ENCODE measurements around the gene ABCG1.

ABCG1 gene

GRCh38 chr21:42310411-42311001 lies 91.6 kb downstream of the ABCG1 start:
- H3K36me3 ChIP-seq (ENCODE audit: control insufficient read depth in 2 of 2, insufficient read depth in 2 of 2, low read length in 2 of 2), result no peaks in the 10 kb centered on the region
- H3K27ac ChIP-seq (ENCODE audit: low read length), result no peak overlapping the region
- no peaks in the 10 kb centered on the region for H3K9me3 ChIP-seq (ENCODE audit: control insufficient read depth in 2 of 2, low read length in 2 of 2)
- no peak overlapping the region for H3K9ac ChIP-seq (ENCODE audit: low read length in 2 of 2)
- H3K27me3 ChIP-seq (ENCODE audit: control insufficient read depth in 1 of 2, insufficient read depth in 2 of 2, low read length in 2 of 2), result peaks cover 19 to 20% of the 10 kb centered on the region in 2 donors
- no peak overlapping the region for H3K4me3 ChIP-seq (ENCODE audit: low read length in 2 of 2)
- peaks cover 6% of the 10 kb centered on the region for H3K4me1 ChIP-seq (ENCODE audit: control insufficient read depth, insufficient read depth, low read length)

- peaks cover 6% of the 10 kb centered on the region for H3K4me1 ChIP-seq (ENCODE audit: control insufficient read depth, insufficient read depth, low read length)
- no peak overlapping the region for H3K27ac ChIP-seq (ENCODE audit: low read length)
- H3K27me3 ChIP-seq (ENCODE audit: control insufficient read depth in 1 of 2, insufficient read depth in 2 of 2, low read length in 2 of 2), result peaks cover 15 to 20% of the 10 kb centered on the region in 2 donors
- H3K9me3 ChIP-seq (ENCODE audit: control insufficient read depth in 2 of 2, low read length in 2 of 2), result no peaks in the 10 kb centered on the region
- H3K4me3 ChIP-seq (ENCODE audit: low read length in 2 of 2), result no peak overlapping the region
- H3K9ac ChIP-seq (ENCODE audit: low read length in 2 of 2), result no peak overlapping the region
- no peaks in the 10 kb centered on the region for H3K36me3 ChIP-seq (ENCODE audit: control insufficient read depth in 2 of 2, insufficient read depth in 2 of 2, low read length in 2 of 2)
Observed at GRCh38 chr21:42311160-42311559, 92.2 kb downstream of the ABCG1 start.

GRCh38 chr21:42311816-42312625 lies 93.1 kb downstream of the ABCG1 start:
- Histone ChIP-seq H3K4me1 (ENCODE audit: control insufficient read depth, insufficient read depth, low read length) (peaks cover 6% of the 10 kb centered on the region), H3K27me3 (ENCODE audit: control insufficient read depth in 1 of 2, insufficient read depth in 2 of 2, low read length in 2 of 2) (peaks cover 13 to 15% of the 10 kb centered on the region in 2 donors), H3K27ac (ENCODE audit: low read length) (no peak overlapping the region), H3K36me3 (ENCODE audit: control insufficient read depth in 2 of 2, insufficient read depth in 2 of 2, low read length in 2 of 2) (no peaks in the 10 kb centered on the region), H3K4me3 (ENCODE audit: low read length in 2 of 2) (no peak overlapping the region), H3K9me3 (ENCODE audit: control insufficient read depth in 2 of 2, low read length in 2 of 2) (no peaks in the 10 kb centered on the region), H3K9ac (ENCODE audit: low read length in 2 of 2) (no peak overlapping the region)

GRCh38 chr21:42312626-42313104 lies 93.7 kb downstream of the ABCG1 start:
- H3K27ac ChIP-seq (ENCODE audit: low read length), result no peak overlapping the region
- no peaks in the 10 kb centered on the region for H3K9me3 ChIP-seq (ENCODE audit: control insufficient read depth in 2 of 2, low read length in 2 of 2)
- H3K4me1 ChIP-seq (ENCODE audit: control insufficient read depth, insufficient read depth, low read length), result peaks cover 6% of the 10 kb centered on the region
- no peaks in the 10 kb centered on the region for H3K36me3 ChIP-seq (ENCODE audit: control insufficient read depth in 2 of 2, insufficient read depth in 2 of 2, low read length in 2 of 2)
- H3K27me3 ChIP-seq (ENCODE audit: control insufficient read depth in 1 of 2, insufficient read depth in 2 of 2, low read length in 2 of 2), result peaks cover 11 to 13% of the 10 kb centered on the region in 2 donors
- no peak overlapping the region for H3K9ac ChIP-seq (ENCODE audit: low read length in 2 of 2)
- no peak overlapping the region for H3K4me3 ChIP-seq (ENCODE audit: low read length in 2 of 2)

- peaks cover 6% of the 10 kb centered on the region for H3K4me1 ChIP-seq (ENCODE audit: control insufficient read depth, insufficient read depth, low read length)
- H3K4me3 ChIP-seq (ENCODE audit: low read length in 2 of 2), result no peak overlapping the region
- H3K9ac ChIP-seq (ENCODE audit: low read length in 2 of 2), result no peak overlapping the region
- no peaks in the 10 kb centered on the region for H3K36me3 ChIP-seq (ENCODE audit: control insufficient read depth in 2 of 2, insufficient read depth in 2 of 2, low read length in 2 of 2)
- no peak overlapping the region for H3K27ac ChIP-seq (ENCODE audit: low read length)
- H3K27me3 ChIP-seq (ENCODE audit: control insufficient read depth in 1 of 2, insufficient read depth in 2 of 2, low read length in 2 of 2), result peaks cover 4 to 6% of the 10 kb centered on the region in 2 donors
- no peaks in the 10 kb centered on the region for H3K9me3 ChIP-seq (ENCODE audit: control insufficient read depth in 2 of 2, low read length in 2 of 2)
Observed at GRCh38 chr21:42313501-42313969, 94.6 kb downstream of the ABCG1 start.

GRCh38 chr21:42314616-42315295 lies 95.8 kb downstream of the ABCG1 start:
- H3K9me3 ChIP-seq (ENCODE audit: control insufficient read depth in 2 of 2, low read length in 2 of 2), result no peaks in the 10 kb centered on the region
- H3K27ac ChIP-seq (ENCODE audit: low read length), result no peak overlapping the region
- no peak overlapping the region for H3K9ac ChIP-seq (ENCODE audit: low read length in 2 of 2)
- no peak overlapping the region for H3K4me3 ChIP-seq (ENCODE audit: low read length in 2 of 2)
- H3K36me3 ChIP-seq (ENCODE audit: control insufficient read depth in 2 of 2, insufficient read depth in 2 of 2, low read length in 2 of 2), result no peaks in the 10 kb centered on the region
- peaks cover under 1% of the 10 kb centered on the region for H3K4me1 ChIP-seq (ENCODE audit: control insufficient read depth, insufficient read depth, low read length)
- peaks cover 0 to 4% of the 10 kb centered on the region in 2 donors for H3K27me3 ChIP-seq (ENCODE audit: control insufficient read depth in 1 of 2, insufficient read depth in 2 of 2, low read length in 2 of 2)

GRCh38 chr21:42315296-42315891 lies 96.5 kb downstream of the ABCG1 start, which contains the start of gene TFF3:
Gene TFF3, minus strand, starts transcription at chr21:42315409. Its CDS starts 35 bp downstream, at chr21:42315374.
- H3K4me3 ChIP-seq (ENCODE audit: low read length in 2 of 2), result no peak within 1 kb of the TSS

GRCh38 chr21:42316891-42317290 lies 98.0 kb downstream of the ABCG1 start:
- H3K4me3 ChIP-seq (ENCODE audit: low read length in 2 of 2), result no peak overlapping the region
- no peaks in the 10 kb centered on the region for H3K4me1 ChIP-seq (ENCODE audit: control insufficient read depth, insufficient read depth, low read length)
- no peaks in the 10 kb centered on the region for H3K36me3 ChIP-seq (ENCODE audit: control insufficient read depth in 2 of 2, insufficient read depth in 2 of 2, low read length in 2 of 2)
- no peak overlapping the region for H3K27ac ChIP-seq (ENCODE audit: low read length)
- H3K9ac ChIP-seq (ENCODE audit: low read length in 2 of 2), result no peak overlapping the region
- H3K9me3 ChIP-seq (ENCODE audit: control insufficient read depth in 2 of 2, low read length in 2 of 2), result no peaks in the 10 kb centered on the region
- H3K27me3 ChIP-seq (ENCODE audit: control insufficient read depth in 1 of 2, insufficient read depth in 2 of 2, low read length in 2 of 2), result peaks cover under 1 to 3% of the 10 kb centered on the region in 2 donors

More at GRCh38 chr21:42315296-42315891, 96.5 kb downstream of the ABCG1 start, which contains the start of gene TFF3:
- Histone ChIP-seq H3K9me3 (ENCODE audit: control insufficient read depth in 2 of 2, low read length in 2 of 2) (no peaks in the 10 kb centered on the region), H3K36me3 (ENCODE audit: control insufficient read depth in 2 of 2, insufficient read depth in 2 of 2, low read length in 2 of 2) (no peaks in the 10 kb centered on the region), H3K4me1 (ENCODE audit: control insufficient read depth, insufficient read depth, low read length) (no peaks in the 10 kb centered on the region), H3K27me3 (ENCODE audit: control insufficient read depth in 1 of 2, insufficient read depth in 2 of 2, low read length in 2 of 2) (no peaks in the 10 kb centered on the region), H3K9ac (ENCODE audit: low read length in 2 of 2) (no peak within 1 kb of the TSS), H3K27ac (ENCODE audit: low read length) (no peak within 1 kb of the TSS)

GRCh38 chr21:42317341-42317741 lies 98.4 kb downstream of the ABCG1 start:
- Histone ChIP-seq H3K36me3 (ENCODE audit: control insufficient read depth in 2 of 2, insufficient read depth in 2 of 2, low read length in 2 of 2) (no peaks in the 10 kb centered on the region), H3K27ac (ENCODE audit: low read length) (no peak overlapping the region), H3K9ac (ENCODE audit: low read length in 2 of 2) (no peak overlapping the region), H3K9me3 (ENCODE audit: control insufficient read depth in 2 of 2, low read length in 2 of 2) (no peaks in the 10 kb centered on the region), H3K4me1 (ENCODE audit: control insufficient read depth, insufficient read depth, low read length) (no peaks in the 10 kb centered on the region), H3K4me3 (ENCODE audit: low read length in 2 of 2) (no peak overlapping the region), H3K27me3 (ENCODE audit: control insufficient read depth in 1 of 2, insufficient read depth in 2 of 2, low read length in 2 of 2) (peaks cover 3 to 4% of the 10 kb centered on the region in 2 donors)
